ENCODE data around the gene MRC2.
A peak's percentile ranks its signal among the peaks of the same experiment; 100 is the strongest.

Gene MRC2

DNA sequence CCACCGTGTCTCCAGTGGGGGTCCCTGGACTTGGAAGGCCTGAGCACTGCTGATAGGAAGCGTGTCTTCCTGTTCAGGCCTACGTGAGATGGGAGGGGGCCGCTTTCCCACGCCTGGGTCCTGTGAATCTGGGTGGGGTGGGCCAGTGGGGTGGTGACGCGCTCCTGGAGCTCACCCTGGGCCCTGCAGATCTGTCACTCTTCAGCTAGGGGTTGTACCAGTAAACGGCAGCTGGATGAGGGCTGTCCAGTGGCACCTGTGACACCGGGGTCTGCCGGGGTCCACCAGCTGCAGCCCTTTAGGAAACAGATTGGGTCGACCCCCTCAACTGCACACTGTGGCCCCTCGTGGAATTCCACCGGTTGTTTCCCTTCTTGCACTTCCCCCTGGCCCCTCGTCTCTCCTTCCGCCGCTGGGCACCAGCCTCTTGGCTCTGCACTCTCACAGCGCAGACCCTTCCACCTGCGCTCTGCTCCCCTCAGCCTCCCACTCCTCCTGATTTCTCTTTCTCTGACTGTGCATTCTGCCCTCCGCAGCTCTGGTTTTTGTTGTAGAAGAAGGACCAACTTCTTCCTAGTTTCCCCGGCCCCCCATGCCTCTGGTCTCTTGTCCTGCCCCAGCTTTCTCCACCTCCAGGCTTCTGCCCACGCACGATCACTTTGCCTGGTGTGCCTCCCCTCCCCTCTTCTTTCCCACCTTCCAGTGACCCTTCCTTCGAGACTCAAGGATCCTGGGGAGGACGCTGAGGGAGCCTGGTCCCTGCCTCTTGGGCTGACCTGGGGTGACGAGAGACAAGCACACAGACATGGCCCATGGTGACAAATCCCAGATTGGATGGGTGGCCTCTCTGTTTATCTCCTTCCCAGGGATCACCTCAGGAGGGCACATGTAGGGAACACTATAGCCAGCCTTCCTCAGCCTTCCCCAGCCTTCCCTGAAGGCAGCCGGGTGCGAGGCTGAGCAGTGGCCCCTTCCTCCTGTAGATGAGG, 4.8 kb downstream of the MRC2 start:
- ChIA-PET POLR2A (no interaction called here), CTCF (interaction anchor here (1.0 kb wide), 1 partner anchor 8 kb away, joined by 3 read pairs; no protein-coding TSS in a partner anchor)
- WGBS (ENCODE audit: insufficient coverage), result 48% methylated on average over 27 of the region's 27 CpGs
- peaks cover 0 to 31% (median 21%) of the 10 kb centered on the region in 4 experiments for H3K4me1 ChIP-seq (ENCODE audit: control extremely low read depth in 1 of 4, control insufficient read depth in 4 of 4, insufficient read depth in 4 of 4, low read length in 3 of 4)
- H3K9me3 ChIP-seq (ENCODE audit: control extremely low read depth in 1 of 5, control insufficient read depth in 4 of 5, insufficient read depth in 2 of 5, low read depth in 1 of 5, low read length in 4 of 5), result no peaks in the 10 kb centered on the region
- H3K27ac ChIP-seq (ENCODE audit: insufficient read depth in 1 of 2, low read depth in 1 of 2, low read length in 2 of 2, poor library complexity in 1 of 2, severe bottlenecking in 2 of 2), result no peak overlapping the region
- H3K27me3 ChIP-seq (replicated peaks in 2 of 5; ENCODE audit: control insufficient read depth in 4 of 5, insufficient read depth in 5 of 5, low read length in 4 of 5), result peaks cover 0 to 12% (median 0%) of the 10 kb centered on the region in 5 experiments
- DNase-seq, result peak in 1 of 3 donors; percentile 51
- H3K36me3 ChIP-seq (ENCODE audit: control insufficient read depth in 4 of 4, insufficient read depth in 4 of 4, low read length in 3 of 4), result no peaks in the 10 kb centered on the region
- peak overlapping the region in 1 of 7 experiments; percentile 27 for H3K4me3 ChIP-seq (ENCODE audit: control insufficient read depth in 1 of 7, extremely low read depth in 1 of 7, insufficient read depth in 4 of 7, low read depth in 2 of 7, low read length in 6 of 7)

- CTCF ChIA-PET, result interaction anchor here (1.1 kb wide), 1 partner anchor 19 kb away, joined by 3 read pairs; no protein-coding TSS in a partner anchor
- H3K4me3 ChIP-seq (ENCODE audit: control insufficient read depth in 1 of 7, extremely low read depth in 1 of 7, insufficient read depth in 4 of 7, low read depth in 2 of 7, low read length in 6 of 7), result no peak overlapping the region
- WGBS (ENCODE audit: insufficient coverage), result 93% methylated on average over 7 of the region's 9 CpGs
- no peak for DNase-seq
- H3K4me1 ChIP-seq (ENCODE audit: control extremely low read depth in 1 of 4, control insufficient read depth in 4 of 4, insufficient read depth in 4 of 4, low read length in 3 of 4), result peaks cover 0 to 5% (median 0%) of the 10 kb centered on the region in 4 experiments
- H3K9me3 ChIP-seq (ENCODE audit: control extremely low read depth in 1 of 5, control insufficient read depth in 4 of 5, insufficient read depth in 2 of 5, low read depth in 1 of 5, low read length in 4 of 5), result no peaks in the 10 kb centered on the region
- H3K36me3 ChIP-seq (ENCODE audit: control insufficient read depth in 4 of 4, insufficient read depth in 4 of 4, low read length in 3 of 4), result no peaks in the 10 kb centered on the region
- POLR2A ChIA-PET, result no interaction called here
- H3K27me3 ChIP-seq (replicated peaks in 2 of 5; ENCODE audit: control insufficient read depth in 4 of 5, insufficient read depth in 5 of 5, low read length in 4 of 5), result no peaks in the 10 kb centered on the region
- no peak overlapping the region for H3K27ac ChIP-seq (ENCODE audit: insufficient read depth in 1 of 2, low read depth in 1 of 2, low read length in 2 of 2, poor library complexity in 1 of 2, severe bottlenecking in 2 of 2)
Observed at GRCh38 chr17:62637809-62638208, 10.3 kb downstream of the MRC2 start.

- 72% methylated on average over 9 of the region's 10 CpGs for WGBS (ENCODE audit: insufficient coverage)
- POLR2A ChIA-PET, result interaction anchor here (0.6 kb wide), 1 partner anchor 44 kb away, joined by 3 read pairs; no protein-coding TSS in a partner anchor
- Histone ChIP-seq H3K27ac (ENCODE audit: insufficient read depth in 1 of 2, low read depth in 1 of 2, low read length in 2 of 2, poor library complexity in 1 of 2, severe bottlenecking in 2 of 2) (no peak overlapping the region), H3K9me3 (ENCODE audit: control extremely low read depth in 1 of 5, control insufficient read depth in 4 of 5, insufficient read depth in 2 of 5, low read depth in 1 of 5, low read length in 4 of 5) (no peaks in the 10 kb centered on the region), H3K4me1 (ENCODE audit: control extremely low read depth in 1 of 4, control insufficient read depth in 4 of 4, insufficient read depth in 4 of 4, low read length in 3 of 4) (peaks cover 0 to 5% (median 0%) of the 10 kb centered on the region in 4 experiments), H3K36me3 (ENCODE audit: control insufficient read depth in 4 of 4, insufficient read depth in 4 of 4, low read length in 3 of 4) (no peaks in the 10 kb centered on the region), H3K4me3 (ENCODE audit: control insufficient read depth in 1 of 7, extremely low read depth in 1 of 7, insufficient read depth in 4 of 7, low read depth in 2 of 7, low read length in 6 of 7) (no peak overlapping the region), H3K27me3 (replicated peaks in 2 of 5; ENCODE audit: control insufficient read depth in 4 of 5, insufficient read depth in 5 of 5, low read length in 4 of 5) (no peaks in the 10 kb centered on the region)
- CTCF ChIA-PET, result no interaction called here
- no peak for DNase-seq
Observed at GRCh38 chr17:62641153-62641552, 13.7 kb downstream of the MRC2 start.

DNA sequence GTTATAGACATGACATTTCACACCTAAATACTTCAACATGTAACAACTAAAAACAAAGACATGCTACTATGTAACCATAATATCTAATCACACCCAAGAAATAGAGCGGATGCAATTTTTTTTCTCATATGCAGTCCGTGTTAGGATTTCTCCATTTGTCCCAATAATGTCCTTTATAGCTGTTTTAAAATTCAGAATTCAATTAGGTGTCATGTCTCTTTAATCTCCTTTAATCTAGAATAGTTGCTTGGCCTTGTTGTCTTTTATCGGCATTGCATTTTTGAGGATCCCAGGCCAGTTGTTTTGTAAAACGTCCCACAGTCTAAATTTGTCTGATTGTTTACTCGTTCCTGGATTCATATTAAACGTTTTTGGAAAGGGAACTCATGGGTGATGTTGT, 14.5 kb downstream of the MRC2 start:
- ChIA-PET CTCF (no interaction called here), POLR2A (interaction anchor here (0.6 kb wide), 1 partner anchor 45 kb away, joined by 3 read pairs; no protein-coding TSS in a partner anchor)
- no peak for DNase-seq
- Histone ChIP-seq H3K27me3 (replicated peaks in 2 of 5; ENCODE audit: control insufficient read depth in 4 of 5, insufficient read depth in 5 of 5, low read length in 4 of 5) (no peaks in the 10 kb centered on the region), H3K9me3 (ENCODE audit: control extremely low read depth in 1 of 5, control insufficient read depth in 4 of 5, insufficient read depth in 2 of 5, low read depth in 1 of 5, low read length in 4 of 5) (no peaks in the 10 kb centered on the region), H3K4me1 (ENCODE audit: control extremely low read depth in 1 of 4, control insufficient read depth in 4 of 4, insufficient read depth in 4 of 4, low read length in 3 of 4) (peaks cover 0 to 5% (median 0%) of the 10 kb centered on the region in 4 experiments), H3K27ac (ENCODE audit: insufficient read depth in 1 of 2, low read depth in 1 of 2, low read length in 2 of 2, poor library complexity in 1 of 2, severe bottlenecking in 2 of 2) (no peak overlapping the region), H3K4me3 (ENCODE audit: control insufficient read depth in 1 of 7, extremely low read depth in 1 of 7, insufficient read depth in 4 of 7, low read depth in 2 of 7, low read length in 6 of 7) (no peak overlapping the region), H3K36me3 (ENCODE audit: control insufficient read depth in 4 of 4, insufficient read depth in 4 of 4, low read length in 3 of 4) (no peaks in the 10 kb centered on the region)
- 91% methylated on average over 5 of the region's 6 CpGs for WGBS (ENCODE audit: insufficient coverage)

DNA sequence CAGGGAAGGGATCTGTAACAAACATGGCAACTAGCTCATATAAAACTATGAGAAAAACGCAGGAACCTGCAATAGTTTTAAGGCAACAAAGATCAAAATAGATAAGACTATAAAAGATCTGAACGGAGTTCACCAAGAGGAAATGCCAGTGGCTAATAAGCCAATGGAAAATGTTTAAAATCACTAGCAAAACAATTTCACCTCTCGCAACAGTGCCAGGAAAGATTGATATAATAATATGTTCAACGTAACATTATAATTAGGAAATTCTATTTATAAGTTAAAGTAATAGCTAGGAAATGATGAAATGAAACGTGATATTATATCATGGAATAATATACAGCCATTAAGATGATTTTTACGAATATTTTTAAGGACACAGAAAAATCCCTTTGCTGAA, 16.0 kb downstream of the MRC2 start:
- H3K4me3 ChIP-seq (ENCODE audit: control insufficient read depth in 1 of 7, extremely low read depth in 1 of 7, insufficient read depth in 4 of 7, low read depth in 2 of 7, low read length in 6 of 7), result no peak overlapping the region
- no peaks in the 10 kb centered on the region for H3K9me3 ChIP-seq (ENCODE audit: control extremely low read depth in 1 of 5, control insufficient read depth in 4 of 5, insufficient read depth in 2 of 5, low read depth in 1 of 5, low read length in 4 of 5)
- H3K27ac ChIP-seq (ENCODE audit: insufficient read depth in 1 of 2, low read depth in 1 of 2, low read length in 2 of 2, poor library complexity in 1 of 2, severe bottlenecking in 2 of 2), result no peak overlapping the region
- no peaks in the 10 kb centered on the region for H3K36me3 ChIP-seq (ENCODE audit: control insufficient read depth in 4 of 4, insufficient read depth in 4 of 4, low read length in 3 of 4)
- H3K4me1 ChIP-seq (ENCODE audit: control extremely low read depth in 1 of 4, control insufficient read depth in 4 of 4, insufficient read depth in 4 of 4, low read length in 3 of 4), result peaks cover 0 to 5% (median 0%) of the 10 kb centered on the region in 4 experiments
- no peaks in the 10 kb centered on the region for H3K27me3 ChIP-seq (replicated peaks in 2 of 5; ENCODE audit: control insufficient read depth in 4 of 5, insufficient read depth in 5 of 5, low read length in 4 of 5)
- WGBS (ENCODE audit: insufficient coverage), result no CpG with 5 or more reads among the region's 6 CpGs
- ChIA-PET POLR2A (no interaction called here), CTCF (no interaction called here)
- DNase-seq, result no peak

GRCh38 chr17:62644487-62645173, 17.2 kb downstream of the MRC2 start:
- CTCF ChIA-PET, result no interaction called here
- no peaks in the 10 kb centered on the region for H3K9me3 ChIP-seq (ENCODE audit: control extremely low read depth in 1 of 5, control insufficient read depth in 4 of 5, insufficient read depth in 2 of 5, low read depth in 1 of 5, low read length in 4 of 5)
- peaks cover 0 to 5% (median 0%) of the 10 kb centered on the region in 4 experiments for H3K4me1 ChIP-seq (ENCODE audit: control extremely low read depth in 1 of 4, control insufficient read depth in 4 of 4, insufficient read depth in 4 of 4, low read length in 3 of 4)
- DNase-seq, result no peak
- POLR2A ChIA-PET, result no interaction called here
- H3K36me3 ChIP-seq (ENCODE audit: control insufficient read depth in 4 of 4, insufficient read depth in 4 of 4, low read length in 3 of 4), result no peaks in the 10 kb centered on the region
- no peak overlapping the region for H3K4me3 ChIP-seq (ENCODE audit: control insufficient read depth in 1 of 7, extremely low read depth in 1 of 7, insufficient read depth in 4 of 7, low read depth in 2 of 7, low read length in 6 of 7)
- no peak overlapping the region for H3K27ac ChIP-seq (ENCODE audit: insufficient read depth in 1 of 2, low read depth in 1 of 2, low read length in 2 of 2, poor library complexity in 1 of 2, severe bottlenecking in 2 of 2)
- 97% methylated on average over 12 of the region's 17 CpGs for WGBS (ENCODE audit: insufficient coverage)
- H3K27me3 ChIP-seq (replicated peaks in 2 of 5; ENCODE audit: control insufficient read depth in 4 of 5, insufficient read depth in 5 of 5, low read length in 4 of 5), result no peaks in the 10 kb centered on the region

Data from common myeloid progenitor, CD34-positive (primary cell).